HUES48 (cell line): Measurements from ENCODE around the gene NRIP2.

Source experiments
- H3K27ac ChIP-seq: one replicate; pipeline ENCODE4 v1.7.0; 2013; ENCODE audit warnings: low read depth, low read length, inconsistent platforms
- H3K27me3 ChIP-seq: 2 replicates; pipeline ENCODE4 v1.6.1; 2013; ENCODE audit warnings: mild to moderate bottlenecking, low read length; ENCODE audit not compliant: control insufficient read depth, insufficient read depth
- H3K36me3 ChIP-seq: 2 replicates; pipeline ENCODE4 v1.6.1; 2013; ENCODE audit warnings: low read length; ENCODE audit not compliant: control insufficient read depth, insufficient read depth
- H3K4me1 ChIP-seq: 2 replicates; pipeline ENCODE4 v1.6.1; 2013; ENCODE audit warnings: mild to moderate bottlenecking, low read length; ENCODE audit not compliant: control insufficient read depth, insufficient read depth
- H3K4me3 ChIP-seq: 2 replicates; pipeline ENCODE4 v1.5.1; 2013; ENCODE audit warnings: mild to moderate bottlenecking, low read depth, low read length
- H3K9ac ChIP-seq: 2 replicates; pipeline ENCODE4 v1.6.1; 2013; ENCODE audit warnings: mild to moderate bottlenecking, low read depth, low read length, moderate library complexity
- H3K9me3 ChIP-seq: 2 replicates; pipeline ENCODE4 v1.6.1; 2013; ENCODE audit warnings: low read length; ENCODE audit not compliant: control insufficient read depth, insufficient read depth

NRIP2 gene

DNA sequence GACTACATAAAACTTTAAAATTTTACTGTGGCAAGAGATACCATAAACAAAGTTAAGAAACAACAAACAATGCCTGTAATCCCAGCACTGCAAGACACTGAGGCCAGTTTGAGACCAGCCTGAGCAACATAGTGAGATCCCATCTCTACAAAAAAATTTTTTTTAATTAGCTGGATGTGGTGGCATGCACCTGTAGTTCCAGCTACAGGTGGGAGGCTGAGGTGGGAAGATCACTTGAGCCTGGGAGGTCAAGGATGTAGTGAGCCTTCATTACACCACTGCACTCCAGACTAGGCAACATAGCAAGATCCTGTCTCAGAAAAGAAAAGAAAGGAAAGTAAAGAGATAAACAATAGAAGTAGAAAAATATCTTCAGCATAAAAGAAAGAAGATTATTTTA, 25.3 kb upstream of the NRIP2 start:
- Histone ChIP-seq H3K27ac (no peak overlapping the region), H3K36me3 (peaks cover 67% of the 10 kb centered on the region), H3K27me3 (no peaks in the 10 kb centered on the region), H3K4me3 (no peak overlapping the region), H3K9ac (no peak overlapping the region), H3K9me3 (no peaks in the 10 kb centered on the region), H3K4me1 (peaks cover 4% of the 10 kb centered on the region; the same call in 1 of the 2 replicates)

- H3K27ac ChIP-seq = no peak overlapping the region
- peaks cover 4% of the 10 kb centered on the region; the same call in 1 of the 2 replicates for H3K4me1 ChIP-seq
- no peaks in the 10 kb centered on the region for H3K27me3 ChIP-seq
- no peaks in the 10 kb centered on the region for H3K9me3 ChIP-seq
- H3K36me3 ChIP-seq = peaks cover 55% of the 10 kb centered on the region
- H3K9ac ChIP-seq = no peak overlapping the region
- no peak overlapping the region for H3K4me3 ChIP-seq
These were observed 24.1 kb upstream of the NRIP2 start for GRCh38 chr12:2858944-2859421.

GRCh38 chr12:2858334-2858733, 23.5 kb upstream of the NRIP2 start:
- peaks cover 50% of the 10 kb centered on the region for H3K36me3 ChIP-seq

GRCh38 chr12:2857576-2857975, 22.7 kb upstream of the NRIP2 start:
- H3K4me1 ChIP-seq = peaks cover 4% of the 10 kb centered on the region; the same call in 1 of the 2 replicates
- no peak overlapping the region for H3K27ac ChIP-seq
- no peak overlapping the region for H3K4me3 ChIP-seq
- H3K9ac ChIP-seq = no peak overlapping the region
- peaks cover 43% of the 10 kb centered on the region for H3K36me3 ChIP-seq
- no peaks in the 10 kb centered on the region for H3K9me3 ChIP-seq
- H3K27me3 ChIP-seq = no peaks in the 10 kb centered on the region

More at GRCh38 chr12:2858334-2858733, 23.5 kb upstream of the NRIP2 start:
- Histone ChIP-seq H3K9ac (no peak overlapping the region), H3K4me3 (no peak overlapping the region), H3K4me1 (peaks cover 4% of the 10 kb centered on the region; the same call in 1 of the 2 replicates), H3K9me3 (no peaks in the 10 kb centered on the region), H3K27me3 (no peaks in the 10 kb centered on the region), H3K27ac (no peak overlapping the region)

DNA sequence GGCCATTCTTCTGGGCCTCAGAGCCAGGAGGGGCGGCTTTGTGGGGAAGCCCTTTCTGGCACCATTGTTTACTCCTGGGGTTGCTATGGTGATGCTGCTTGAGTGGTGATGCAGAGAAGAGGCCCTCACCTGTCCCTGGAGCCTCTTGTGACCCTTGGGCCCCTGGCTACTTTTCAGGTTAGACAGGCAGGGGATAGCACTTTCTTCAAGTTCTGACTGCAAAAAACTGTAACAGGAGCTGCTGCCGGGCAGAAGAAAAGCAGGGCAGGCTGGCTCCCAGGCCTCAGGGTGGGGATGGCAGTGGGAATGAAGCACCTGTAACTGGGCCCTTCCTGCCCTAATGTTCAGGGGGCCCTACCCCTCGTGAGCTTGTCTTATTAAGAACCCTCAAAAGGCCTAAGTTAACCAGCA, 22.2 kb upstream of the NRIP2 start, which contains the start of gene TEX52:
TEX52 (minus strand) TSS at position 19 of the 411 bp plus-strand sequence; CDS start at position 6, 13 bp downstream.
- Histone ChIP-seq H3K27me3 (no peaks in the 10 kb centered on the region), H3K4me1 (peaks cover 4% of the 10 kb centered on the region; the same call in 1 of the 2 replicates), H3K4me3 (no peak within 1 kb of the TSS), H3K36me3 (peaks cover 37% of the 10 kb centered on the region), H3K9me3 (no peaks in the 10 kb centered on the region), H3K27ac (peak within 1 kb of the TSS; percentile 8), H3K9ac (no peak within 1 kb of the TSS)

DNA sequence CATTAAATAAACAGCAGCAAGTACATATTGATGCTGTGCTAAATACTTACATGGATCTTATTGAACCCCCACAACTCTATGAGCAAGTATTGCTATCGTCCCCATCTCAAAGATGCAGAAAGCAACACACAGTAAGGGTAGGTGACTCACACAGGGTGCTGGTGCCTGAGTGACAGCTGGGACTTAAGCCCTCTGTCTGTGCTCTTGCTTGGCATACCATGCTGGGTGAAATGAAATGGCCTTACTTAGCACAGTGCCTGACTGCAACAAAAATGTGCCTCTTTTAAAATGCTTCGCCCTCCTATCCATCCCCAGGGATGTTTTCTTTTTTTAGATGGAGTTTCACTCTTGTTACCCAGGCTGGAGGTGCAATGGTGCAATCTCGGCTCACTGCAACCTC, 21.2 kb upstream of the NRIP2 start:
- no peak overlapping the region for H3K4me3 ChIP-seq
- peaks cover 4% of the 10 kb centered on the region; the same call in 1 of the 2 replicates for H3K4me1 ChIP-seq
- H3K27me3 ChIP-seq = no peaks in the 10 kb centered on the region
- H3K9me3 ChIP-seq = no peaks in the 10 kb centered on the region
- H3K27ac ChIP-seq = no peak overlapping the region
- H3K36me3 ChIP-seq = peaks cover 28% of the 10 kb centered on the region
- H3K9ac ChIP-seq = no peak overlapping the region

DNA sequence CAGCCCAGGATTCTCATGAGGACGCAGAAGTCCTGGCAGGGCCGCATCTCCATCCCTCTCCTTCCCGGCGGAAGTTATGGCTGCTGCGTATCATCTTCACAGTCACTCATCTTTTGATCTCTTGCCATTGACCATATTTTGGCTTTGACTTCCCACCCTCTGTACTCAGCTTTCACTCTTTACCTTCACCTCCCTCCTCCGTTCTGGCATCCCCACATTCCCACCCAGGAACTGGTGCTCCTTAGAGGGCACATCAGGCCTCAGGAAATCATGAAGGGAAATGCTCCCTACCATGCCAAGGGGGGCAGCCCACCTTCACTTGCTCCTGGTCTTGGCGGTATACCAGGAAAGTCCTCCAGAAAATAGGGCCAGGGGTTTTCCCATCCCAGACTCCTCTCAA, 20.7 kb upstream of the NRIP2 start:
- Histone ChIP-seq H3K27ac (no peak overlapping the region), H3K9ac (no peak overlapping the region), H3K36me3 (peaks cover 26% of the 10 kb centered on the region), H3K9me3 (no peaks in the 10 kb centered on the region), H3K27me3 (no peaks in the 10 kb centered on the region), H3K4me3 (no peak overlapping the region), H3K4me1 (peaks cover 4% of the 10 kb centered on the region; the same call in 1 of the 2 replicates)

DNA sequence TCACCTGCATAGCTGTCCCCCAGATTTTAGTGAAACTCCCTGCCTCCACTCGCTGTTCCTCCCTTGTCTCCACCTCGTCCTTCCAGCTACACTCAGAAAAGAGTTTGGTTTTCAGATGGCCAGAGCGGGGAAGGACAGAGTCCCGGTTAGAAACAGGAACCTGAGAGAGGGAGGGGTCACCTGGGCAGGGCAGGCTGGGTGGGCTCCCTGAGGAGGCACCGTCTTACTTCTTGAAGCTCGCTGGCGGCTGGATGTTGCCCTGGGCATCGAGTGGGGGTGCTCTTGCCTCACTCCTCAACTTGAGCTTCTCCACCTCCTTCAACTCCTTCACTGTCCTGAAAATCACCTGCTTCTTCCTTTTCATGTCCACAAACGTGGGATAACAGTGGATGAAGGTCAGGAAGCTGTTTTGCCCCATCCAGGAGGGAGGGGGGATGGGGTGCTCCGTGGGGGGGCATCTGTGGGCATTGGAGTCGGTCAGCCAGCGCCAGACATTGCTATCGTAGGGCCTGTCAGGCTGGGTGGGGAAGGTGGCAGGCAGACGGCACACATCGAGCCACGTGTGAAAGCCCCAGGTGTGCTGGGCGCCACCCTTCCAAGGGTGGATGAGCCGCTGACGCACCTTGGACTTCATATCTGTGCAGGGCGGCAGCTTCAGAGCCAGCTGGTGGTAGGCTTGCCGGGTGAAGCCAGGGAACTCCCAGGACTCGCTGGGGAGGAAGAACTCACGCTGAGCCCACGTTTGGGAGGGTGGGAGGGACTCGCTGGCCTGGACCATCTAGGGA, 20.0 kb upstream of the NRIP2 start:
- H3K36me3 ChIP-seq = peaks cover 20% of the 10 kb centered on the region

GRCh38 chr12:2853626-2854025, 18.8 kb upstream of the NRIP2 start:
- Histone ChIP-seq H3K9me3 (no peaks in the 10 kb centered on the region), H3K9ac (no peak overlapping the region), H3K27me3 (no peaks in the 10 kb centered on the region), H3K4me3 (no peak overlapping the region), H3K27ac (no peak overlapping the region), H3K36me3 (peaks cover 8% of the 10 kb centered on the region), H3K4me1 (peaks cover 4% of the 10 kb centered on the region; the same call in 1 of the 2 replicates)

More for the DNA sequence above, 20.0 kb upstream of the NRIP2 start:
- H3K9me3 ChIP-seq = no peaks in the 10 kb centered on the region
- H3K27me3 ChIP-seq = no peaks in the 10 kb centered on the region
- no peak overlapping the region for H3K4me3 ChIP-seq
- no peak overlapping the region for H3K9ac ChIP-seq
- peaks cover 4% of the 10 kb centered on the region; the same call in 1 of the 2 replicates for H3K4me1 ChIP-seq
- no peak overlapping the region for H3K27ac ChIP-seq

DNA sequence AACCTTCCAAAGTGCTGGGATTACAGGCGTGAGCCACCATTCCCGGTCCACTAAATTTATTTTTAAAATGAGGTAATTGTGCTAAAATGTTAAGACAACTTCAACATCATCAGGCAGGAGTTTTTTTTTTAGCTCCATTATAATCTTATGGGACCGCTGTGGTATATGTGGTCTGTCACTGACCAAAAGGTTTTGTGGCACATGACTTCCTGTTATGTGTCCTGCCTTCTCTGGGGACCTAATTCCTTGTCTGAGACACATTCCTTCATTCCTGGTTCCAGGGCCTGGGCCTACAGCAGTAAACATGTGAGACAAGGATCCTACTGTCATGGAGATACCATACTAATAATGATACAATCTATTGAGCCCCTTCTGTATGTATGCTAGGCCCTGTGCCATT, 17.1 kb upstream of the NRIP2 start:
- H3K4me3 ChIP-seq = no peak overlapping the region
- no peaks in the 10 kb centered on the region for H3K36me3 ChIP-seq
- no peaks in the 10 kb centered on the region for H3K9me3 ChIP-seq
- peaks cover under 1% of the 10 kb centered on the region; the same call in 1 of the 2 replicates for H3K4me1 ChIP-seq
- no peak overlapping the region for H3K9ac ChIP-seq
- H3K27me3 ChIP-seq = no peaks in the 10 kb centered on the region
- H3K27ac ChIP-seq = no peak overlapping the region

DNA sequence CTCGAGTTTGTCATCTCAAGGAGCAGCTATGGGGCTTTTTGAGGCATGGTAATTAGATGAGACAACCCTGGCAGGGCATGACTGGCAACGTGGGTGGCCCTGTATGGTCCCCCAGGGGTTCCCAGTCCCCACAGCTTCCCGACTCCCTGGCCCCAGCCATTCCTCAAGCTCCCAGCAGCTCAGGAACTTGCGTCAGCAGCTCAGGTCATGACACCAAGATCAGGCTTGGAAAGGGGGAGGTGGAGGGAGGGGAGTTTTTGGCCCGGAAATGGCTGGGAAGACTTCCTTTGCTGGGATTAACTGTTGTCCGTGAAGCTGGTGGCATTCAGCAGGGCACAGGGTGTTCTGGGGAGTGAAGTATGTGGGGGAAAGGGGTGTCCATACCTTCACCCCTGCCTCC, 10.4 kb upstream of the NRIP2 start:
- no peaks in the 10 kb centered on the region for H3K27me3 ChIP-seq
- H3K4me1 ChIP-seq = peaks cover 7% of the 10 kb centered on the region
- H3K9ac ChIP-seq = no peak overlapping the region
- H3K27ac ChIP-seq = no peak overlapping the region
- H3K4me3 ChIP-seq = no peak overlapping the region
- H3K36me3 ChIP-seq = no peaks in the 10 kb centered on the region
- no peaks in the 10 kb centered on the region for H3K9me3 ChIP-seq
